ENCODE results near the gene CLCN7. TPM values are rescaled to one million over a fixed set of nuclear protein-coding genes. Genes with fewer than 3 reads are reported as not detected.

The CLCN7 gene
- total and polyA plus RNA-seq, 2 donors (not counting 3 experiments of a cell fraction or from before 2014, with no cell fraction given) = 59.8 to 94.9 TPM

DNA sequence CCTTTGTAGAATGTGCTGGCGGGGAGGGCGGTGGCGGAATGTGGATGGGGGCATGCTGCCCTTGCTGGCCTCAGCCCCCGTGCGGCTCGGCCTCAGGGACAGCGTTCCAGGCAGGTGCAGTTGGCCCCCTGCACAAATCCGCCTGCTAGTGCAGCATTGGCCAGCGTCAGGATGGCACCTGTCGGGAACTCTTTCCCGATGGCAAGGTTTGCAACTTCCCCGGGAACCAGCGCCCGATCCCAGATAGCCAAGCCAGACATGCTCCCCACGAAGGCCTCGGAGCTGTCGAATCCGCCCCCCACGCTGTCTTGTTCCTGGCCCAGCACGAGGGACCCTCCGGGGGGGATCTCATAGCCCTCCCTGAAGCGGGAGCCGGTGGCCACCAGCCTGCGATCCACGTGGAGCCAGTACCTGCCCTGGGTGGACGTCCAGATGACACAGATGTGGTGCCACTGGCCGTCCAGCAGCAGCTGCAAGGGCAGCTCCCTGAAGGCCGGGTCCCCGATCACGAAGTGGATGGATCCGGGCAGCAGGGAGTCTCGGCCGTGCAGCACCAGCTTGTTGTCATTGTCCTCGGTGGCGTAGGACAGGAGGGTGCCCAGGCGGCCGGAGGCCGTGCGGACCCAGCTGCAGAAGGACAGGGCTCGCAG is 11.1 kb upstream of the CLCN7 start:
- H3K36me3 ChIP-seq (ENCODE audit: control insufficient read depth in 2 of 2, extremely low read depth in 1 of 2, insufficient read depth in 2 of 2, low read length in 2 of 2) = no peaks in the 10 kb centered on the region
- no peak overlapping the region for H3K4me2 ChIP-seq (ENCODE audit: insufficient read depth, low read length)
- no peak overlapping the region for H2AFZ ChIP-seq (ENCODE audit: low read depth, low read length)
- H3K4me3 ChIP-seq (replicated peaks in 1 of 3; ENCODE audit: insufficient read depth in 1 of 3, low read depth in 1 of 3, low read length in 3 of 3) = no peak overlapping the region
- no peaks in the 10 kb centered on the region for H3K9me3 ChIP-seq (replicated peaks; ENCODE audit: control insufficient read depth, insufficient read depth, low read length)
- BruUV-seq (replicated peaks) = no TSS peak
- H4K20me1 ChIP-seq (replicated peaks; ENCODE audit: control insufficient read depth, extremely low read depth, insufficient read depth, low read length) = no peaks in the 10 kb centered on the region
- intact Hi-C loops (cut with micrococcal nuclease) (no loop called here), dilution Hi-C loops (cut with MboI; ENCODE audit: extremely low pct_ligation_motif_present, low sequenced_read_pairs) (no loop called here)
- no peaks in the 10 kb centered on the region for H3K4me1 ChIP-seq (ENCODE audit: control insufficient read depth, extremely low read depth, insufficient read depth, low read length)
- no peak for TF ChIP-seq EZH2 (IDR thresholded peaks at IDR 0.05; ENCODE audit: borderline replicate concordance, low read depth, low read length, severe bottlenecking)
- no peak for TF ChIP-seq GATA2 (IDR thresholded peaks at IDR 0.05; ENCODE audit: insufficient read depth, insufficient read length, low read depth, low read length)
- TF ChIP-seq MYC (IDR thresholded peaks at IDR 0.05; ENCODE audit: low read depth, low read length) = no peak
- TF ChIP-seq, protein P1, sequence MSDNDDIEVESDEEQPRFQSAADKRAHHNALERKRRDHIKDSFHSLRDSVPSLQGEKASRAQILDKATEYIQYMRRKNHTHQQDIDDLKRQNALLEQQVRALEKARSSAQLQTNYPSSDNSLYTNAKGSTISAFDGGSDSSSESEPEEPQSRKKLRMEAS (IDR thresholded peaks at IDR 0.05; ENCODE audit: insufficient read depth, insufficient read length) = no peak
- no peak for TF ChIP-seq FOS (IDR thresholded peaks at IDR 0.05; ENCODE audit: borderline replicate concordance, insufficient read depth, low read length)
- TF ChIP-seq JUN (IDR thresholded peaks at IDR 0.05; ENCODE audit: borderline replicate concordance, insufficient read depth, insufficient read length, low read depth) = no peak
- CTCF ChIA-PET = no interaction called here
- DNase-seq (ENCODE audit: low read depth, low spot score) = no peak
- no peak overlapping the region for H3K27ac ChIP-seq (ENCODE audit: insufficient read depth, low read depth, low read length)
- no peak overlapping the region for H3K9ac ChIP-seq (replicated peaks; ENCODE audit: extremely low read depth, insufficient read depth, low read length)
- H3K9me1 ChIP-seq (replicated peaks; ENCODE audit: control insufficient read depth, extremely low read depth, insufficient read depth, low read length) = no peaks in the 10 kb centered on the region
- no peaks in the 10 kb centered on the region for H3K79me2 ChIP-seq (ENCODE audit: control insufficient read depth, insufficient read depth, low read length)
- H3K27me3 ChIP-seq (ENCODE audit: control insufficient read depth in 2 of 2, insufficient read depth in 2 of 2, low read length in 2 of 2) = no peaks in the 10 kb centered on the region
- POLR2A ChIA-PET = no interaction called here
- no peak for FAIRE-seq
